Trophoblast cell (in vitro differentiated cells and primary cell): ENCODE results near the gene PRSS38.

Experiments used
- DNase-seq, 2 donors: peaks; one replicate each; pipeline ENCODE4 v3.0.0-alpha.2; 2016
- H2AFZ ChIP-seq: 2 replicates; pipeline ENCODE4 v1.6.1; 2013; ENCODE audit warnings: low read length, moderate library complexity, mild to moderate bottlenecking; ENCODE audit not compliant: insufficient read depth, poor library complexity
- H2AK5ac ChIP-seq: 2 replicates; pipeline ENCODE4 v1.6.1; 2013; ENCODE audit warnings: mild to moderate bottlenecking, low read length
- H2BK120ac ChIP-seq: 2 replicates; pipeline ENCODE4 v1.6.1; 2013; ENCODE audit warnings: low read length, mild to moderate bottlenecking, moderate library complexity; ENCODE audit not compliant: insufficient read depth, poor library complexity
- H2BK12ac ChIP-seq: 2 replicates; pipeline ENCODE4 v1.6.1; 2013; ENCODE audit warnings: mild to moderate bottlenecking, low read length, moderate library complexity
- H2BK5ac ChIP-seq: 2 replicates; pipeline ENCODE4 v1.6.1; 2013; ENCODE audit warnings: low read length, low read depth, moderate library complexity, mild to moderate bottlenecking; ENCODE audit not compliant: poor library complexity
- H3K14ac ChIP-seq: 2 replicates; pipeline ENCODE4 v1.6.1; 2013; ENCODE audit warnings: mild to moderate bottlenecking, low read length
- H3K18ac ChIP-seq: 2 replicates; pipeline ENCODE4 v1.6.1; 2013; ENCODE audit warnings: mild to moderate bottlenecking, low read length
- H3K23ac ChIP-seq: 2 replicates; pipeline ENCODE4 v1.6.1; 2013; ENCODE audit warnings: low read length
- H3K27ac ChIP-seq: 2 replicates; pipeline ENCODE4 v1.5.1; 2013; ENCODE audit warnings: low read depth, mild to moderate bottlenecking, inconsistent platforms, low read length, moderate library complexity
- H3K27me3 ChIP-seq: 2 replicates; pipeline ENCODE4 v1.6.1; 2013; ENCODE audit warnings: inconsistent platforms, mild to moderate bottlenecking, low read length, moderate library complexity; ENCODE audit not compliant: insufficient read depth
- H3K36me3 ChIP-seq, 2 experiments: 1 replicate in 1 of 2; 2 replicates in 1 of 2; pipeline ENCODE4 v1.6.1; 2013; ENCODE audit warnings: low read length in 2 of 2, mild to moderate bottlenecking in 2 of 2, moderate library complexity in 1 of 2; ENCODE audit not compliant: insufficient read depth in 2 of 2, control insufficient read depth in 1 of 2
- H3K4ac ChIP-seq: 2 replicates; pipeline ENCODE4 v1.6.1; 2013; ENCODE audit warnings: low read depth, mild to moderate bottlenecking, low read length, moderate library complexity
- H3K4me1 ChIP-seq, 2 experiments: 1 replicate in 1 of 2; 2 replicates in 1 of 2; pipeline ENCODE4 v1.6.1; 2013; ENCODE audit warnings: low read length in 2 of 2, mild to moderate bottlenecking in 2 of 2, moderate library complexity in 1 of 2; ENCODE audit not compliant: insufficient read depth in 2 of 2, control insufficient read depth in 1 of 2
- H3K4me2 ChIP-seq: 2 replicates; pipeline ENCODE4 v1.6.1; 2013; ENCODE audit warnings: inconsistent platforms, mild to moderate bottlenecking, low read length, moderate library complexity
- H3K4me3 ChIP-seq: 2 replicates; pipeline ENCODE4 v1.5.1; 2013; ENCODE audit warnings: mild to moderate bottlenecking, low read depth, low read length, inconsistent platforms
- H3K79me1 ChIP-seq: one replicate; pipeline ENCODE4 v1.6.1; 2013; ENCODE audit warnings: low read length
- H3K79me2 ChIP-seq: 2 replicates; pipeline ENCODE4 v1.6.1; 2013; ENCODE audit warnings: low read length, mild to moderate bottlenecking; ENCODE audit not compliant: control insufficient read depth, insufficient read depth, poor library complexity
- H3K9ac ChIP-seq: 2 replicates; pipeline ENCODE4 v1.6.1; 2013; ENCODE audit warnings: mild to moderate bottlenecking, low read length
- H3K9me3 ChIP-seq: 2 replicates; pipeline ENCODE4 v1.6.1; 2013; ENCODE audit warnings: low read depth, mild to moderate bottlenecking, control low read depth, inconsistent platforms, low read length; ENCODE audit not compliant: insufficient read depth
- H4K12ac ChIP-seq: 2 replicates; pipeline ENCODE4 v1.6.1; 2013; ENCODE audit warnings: low read depth, mild to moderate bottlenecking, low read length, moderate library complexity
- H4K8ac ChIP-seq: 2 replicates; pipeline ENCODE4 v1.6.1; 2013; ENCODE audit warnings: low read depth, mild to moderate bottlenecking, low read length, moderate library complexity
- H4K91ac ChIP-seq: one replicate; pipeline ENCODE4 v1.6.1; 2013; ENCODE audit warnings: low read depth, mild to moderate bottlenecking, low read length, moderate library complexity
- WGBS: extraction: QIAGEN DNeasy Blood & Tissue Kit; methylation state at CpG from one replicate; pipeline ENCODE4 v1.1.7; 2013; ENCODE audit warnings: missing lambda C conversion rate; ENCODE audit not compliant: insufficient read length, insufficient coverage; ENCODE audit errors: extremely low coverage; 5-methylcytosine and 5-hydroxymethylcytosine counted together

Gene PRSS38

GRCh38 chr1:227828786-227829185, 13.3 kb downstream of the PRSS38 start:
- H3K27me3 ChIP-seq = no peaks in the 10 kb centered on the region
- H3K4me3 ChIP-seq = no peak overlapping the region
- H3K27ac ChIP-seq = no peak overlapping the region
- no peak overlapping the region for H3K9ac ChIP-seq
- no peak overlapping the region for H4K8ac ChIP-seq
- H4K12ac ChIP-seq = no peak overlapping the region
- H4K91ac ChIP-seq = no peak overlapping the region
- no peak overlapping the region for H2AK5ac ChIP-seq
- H3K14ac ChIP-seq = no peak overlapping the region
- no peaks in the 10 kb centered on the region for H3K79me1 ChIP-seq
- H3K79me2 ChIP-seq = no peaks in the 10 kb centered on the region
- no peak overlapping the region for H2BK120ac ChIP-seq
- DNase-seq = no peak
- no peak overlapping the region for H3K4me2 ChIP-seq
- peaks cover 4% of the 10 kb centered on the region for H3K9me3 ChIP-seq
- H3K4me1 ChIP-seq = no peaks in the 10 kb centered on the region
- H2BK12ac ChIP-seq = no peak overlapping the region
- H3K23ac ChIP-seq = no peak overlapping the region
- no CpG with 5 or more reads among the region's 3 CpGs for WGBS
- H3K18ac ChIP-seq = no peak overlapping the region
- no peak overlapping the region for H3K4ac ChIP-seq
- no peak overlapping the region for H2AFZ ChIP-seq
- H3K36me3 ChIP-seq = no peaks in the 10 kb centered on the region
- H2BK5ac ChIP-seq = no peak overlapping the region

GRCh38 chr1:227838181-227838580, 22.7 kb downstream of the PRSS38 start:
- Histone ChIP-seq H3K9ac (no peak overlapping the region), H4K12ac (no peak overlapping the region)
- DNase-seq = no peak

GRCh38 chr1:227841096-227841495, 25.6 kb downstream of the PRSS38 start:
- Histone ChIP-seq H2AK5ac (no peak overlapping the region), H2AFZ (no peak overlapping the region), H3K27ac (no peak overlapping the region), H3K18ac (no peak overlapping the region), H3K4ac (no peak overlapping the region), H2BK5ac (no peak overlapping the region), H3K36me3 (no peaks in the 10 kb centered on the region), H2BK120ac (no peak overlapping the region), H3K23ac (no peak overlapping the region), H4K8ac (no peak overlapping the region), H3K4me3 (no peak overlapping the region), H3K27me3 (no peaks in the 10 kb centered on the region), H3K79me1 (no peaks in the 10 kb centered on the region), H4K91ac (no peak overlapping the region), H3K4me1 (no peaks in the 10 kb centered on the region), H4K12ac (no peak overlapping the region), H2BK12ac (no peak overlapping the region), H3K9ac (no peak overlapping the region), H3K14ac (no peak overlapping the region), H3K9me3 (peaks cover 8% of the 10 kb centered on the region), H3K79me2 (no peaks in the 10 kb centered on the region), H3K4me2 (no peak overlapping the region)
- DNase-seq = no peak
- WGBS = no CpG with 5 or more reads among the region's 9 CpGs

More at GRCh38 chr1:227838181-227838580, 22.7 kb downstream of the PRSS38 start:
- Histone ChIP-seq H3K36me3 (no peaks in the 10 kb centered on the region), H2AFZ (no peak overlapping the region), H3K9me3 (no peaks in the 10 kb centered on the region), H3K4me3 (no peak overlapping the region), H3K27me3 (no peaks in the 10 kb centered on the region), H3K4me2 (no peak overlapping the region), H4K8ac (no peak overlapping the region), H3K14ac (no peak overlapping the region), H2BK120ac (no peak overlapping the region), H2BK5ac (no peak overlapping the region), H3K4me1 (no peaks in the 10 kb centered on the region), H3K27ac (no peak overlapping the region), H3K18ac (no peak overlapping the region), H3K79me2 (no peaks in the 10 kb centered on the region), H2AK5ac (no peak overlapping the region), H3K4ac (no peak overlapping the region), H3K79me1 (no peaks in the 10 kb centered on the region), H4K91ac (no peak overlapping the region), H3K23ac (no peak overlapping the region), H2BK12ac (no peak overlapping the region)
- WGBS = no CpG with 5 or more reads among the region's 7 CpGs

GRCh38 chr1:227844320-227845146, 29.1 kb downstream of the PRSS38 start:
- H3K4me3 ChIP-seq = no peak overlapping the region
- H3K79me1 ChIP-seq = no peaks in the 10 kb centered on the region
- H3K4me2 ChIP-seq = no peak overlapping the region
- no peak overlapping the region for H4K12ac ChIP-seq
- H2AK5ac ChIP-seq = no peak overlapping the region
- no CpG with 5 or more reads among the region's 5 CpGs for WGBS
- H2BK12ac ChIP-seq = no peak overlapping the region
- no peak for DNase-seq
- no peak overlapping the region for H4K91ac ChIP-seq
- H3K27me3 ChIP-seq = no peaks in the 10 kb centered on the region
- peaks cover 8% of the 10 kb centered on the region for H3K9me3 ChIP-seq
- H3K14ac ChIP-seq = no peak overlapping the region
- H3K23ac ChIP-seq = no peak overlapping the region
- H3K27ac ChIP-seq = no peak overlapping the region
- no peaks in the 10 kb centered on the region for H3K79me2 ChIP-seq
- H3K36me3 ChIP-seq = no peaks in the 10 kb centered on the region
- no peak overlapping the region for H2AFZ ChIP-seq
- H4K8ac ChIP-seq = no peak overlapping the region
- no peak overlapping the region for H2BK5ac ChIP-seq
- no peak overlapping the region for H3K4ac ChIP-seq
- no peak overlapping the region for H3K9ac ChIP-seq
- no peaks in the 10 kb centered on the region for H3K4me1 ChIP-seq
- no peak overlapping the region for H3K18ac ChIP-seq
- H2BK120ac ChIP-seq = no peak overlapping the region
